WTC11 (cell line): ENCODE measurements around the gene TSPAN33. TPM values are rescaled to one million over a fixed set of nuclear protein-coding genes. Genes with fewer than 3 reads are reported as not detected.
A peak's percentile ranks its signal among the peaks of the same experiment; 100 is the strongest.

ENCODE experiments used
- CBFB ChIP-seq: sonication (generic); formaldehyde crosslinking; IDR thresholded peaks from 2 replicates; pipeline ENCODE4 v1.8.1; 2022; ENCODE audit warnings: mild to moderate bottlenecking, low read depth, missing genetic modification reagents
- EMX1 ChIP-seq: fragments of 250-450 bp; sonication (Bioruptor Pico); IDR thresholded peaks from 2 replicates; pipeline ENCODE4 v1.8.0; 2021; ENCODE audit warnings: mild to moderate bottlenecking
- ESRRA ChIP-seq: sonication (generic); formaldehyde crosslinking; IDR thresholded peaks from 2 replicates; pipeline ENCODE4 v1.8.1; 2022; ENCODE audit warnings: mild to moderate bottlenecking, missing genetic modification reagents, borderline replicate concordance
- GABPB1 ChIP-seq: sonication (generic); formaldehyde crosslinking; IDR thresholded peaks from 2 replicates; pipeline ENCODE4 v1.8.1; 2023; ENCODE audit warnings: mild to moderate bottlenecking, missing genetic modification reagents
- HMGA2 ChIP-seq: fragments of 250-450 bp; sonication (Bioruptor Pico); IDR thresholded peaks from 2 replicates; pipeline ENCODE4 v1.4.0; 2021; ENCODE audit warnings: mild to moderate bottlenecking, moderate library complexity
- IRF2 ChIP-seq: sonication (generic); formaldehyde crosslinking; IDR thresholded peaks from 2 replicates; pipeline ENCODE4 v1.8.0; 2022; ENCODE audit warnings: low read depth, missing genetic modification reagents, borderline replicate concordance
- KAT7 ChIP-seq: sonication (generic); formaldehyde crosslinking; IDR thresholded peaks from 2 replicates; pipeline ENCODE4 v1.8.1; 2023; ENCODE audit warnings: missing genetic modification reagents, mild to moderate bottlenecking, borderline replicate concordance
- MXD4 ChIP-seq: fragments of 250-450 bp; sonication (Bioruptor Pico); IDR thresholded peaks from 2 replicates; pipeline ENCODE4 v1.8.0; 2021; ENCODE audit warnings: mild to moderate bottlenecking, moderate library complexity, borderline replicate concordance
- MYBL2 ChIP-seq: sonication (generic); formaldehyde crosslinking; IDR thresholded peaks from 2 replicates; pipeline ENCODE4 v1.8.1; 2023; ENCODE audit warnings: mild to moderate bottlenecking, moderate library complexity, missing genetic modification reagents
- NR1H2 ChIP-seq: sonication (generic); formaldehyde crosslinking; IDR thresholded peaks from 2 replicates; pipeline ENCODE4 v1.9.0; 2021; ENCODE audit warnings: mild to moderate bottlenecking, moderate library complexity, missing genetic modification reagents
- NR2C2 ChIP-seq: sonication (generic); formaldehyde crosslinking; IDR thresholded peaks from 2 replicates; pipeline ENCODE4 v1.8.0; 2022; ENCODE audit warnings: mild to moderate bottlenecking, missing genetic modification reagents
- OVOL2 ChIP-seq: fragments of 250-450 bp; sonication (Bioruptor Pico); IDR thresholded peaks from 2 replicates; pipeline ENCODE4 v1.9.0; 2021; ENCODE audit warnings: mild to moderate bottlenecking, borderline replicate concordance
- SOX15 ChIP-seq: fragments of 250-450 bp; sonication (Bioruptor Pico); IDR thresholded peaks from 2 replicates; pipeline ENCODE4 v1.9.0; 2021; ENCODE audit warnings: mild to moderate bottlenecking
- TEAD4 ChIP-seq: sonication (generic); formaldehyde crosslinking; IDR thresholded peaks from 2 replicates; pipeline ENCODE4 v1.8.0; 2022; ENCODE audit warnings: mild to moderate bottlenecking, missing genetic modification reagents
- ZNF317 ChIP-seq: sonication (generic); formaldehyde crosslinking; IDR thresholded peaks from 2 replicates; pipeline ENCODE4 v1.8.1; 2023; ENCODE audit warnings: low read depth, mild to moderate bottlenecking, moderate library complexity, missing genetic modification reagents, borderline replicate concordance
- ZNF423 ChIP-seq: fragments of 250-450 bp; sonication (Bioruptor Pico); IDR thresholded peaks from 2 replicates; pipeline ENCODE4 v2.1.2; 2022; ENCODE audit warnings: mild to moderate bottlenecking, moderate library complexity
- total RNA-seq: library from RNA; stranded (reverse); gene quantifications from 3 replicates; pipeline ENCODE4 v1.2.3, GENCODE V29; 2021
- TF ChIP-seq, protein P1 (sequence below): sonication (generic); formaldehyde crosslinking; IDR thresholded peaks from 2 replicates; pipeline ENCODE4 v1.8.1; 2022; ENCODE audit warnings: mild to moderate bottlenecking, moderate library complexity, missing genetic modification reagents
- TF ChIP-seq, protein P2 (sequence below): sonication (generic); formaldehyde crosslinking; IDR thresholded peaks from 2 replicates; pipeline ENCODE4 v1.8.0; 2023; ENCODE audit warnings: missing genetic modification reagents
- TF ChIP-seq, protein P3 (sequence below): sonication (generic); formaldehyde crosslinking; IDR thresholded peaks from 2 replicates; pipeline ENCODE4 v1.8.1; 2023; ENCODE audit warnings: mild to moderate bottlenecking, missing genetic modification reagents, moderate library complexity
- TF ChIP-seq, protein P4 (sequence below): fragments of 250-450 bp; sonication (Bioruptor Pico); IDR thresholded peaks from 2 replicates; pipeline ENCODE4 v1.9.0; 2021; ENCODE audit warnings: mild to moderate bottlenecking
- TF ChIP-seq, protein P5 (sequence below): sonication (generic); formaldehyde crosslinking; IDR thresholded peaks from 2 replicates; pipeline ENCODE4 v1.8.1; 2022; ENCODE audit warnings: missing genetic modification reagents, borderline replicate concordance
- TF ChIP-seq, protein P6 (sequence below): sonication (generic); formaldehyde crosslinking; IDR thresholded peaks from 2 replicates; pipeline ENCODE4 v1.8.0; 2022; ENCODE audit warnings: mild to moderate bottlenecking, missing genetic modification reagents
- TF ChIP-seq, protein P7 (sequence below): sonication (generic); formaldehyde crosslinking; IDR thresholded peaks from 2 replicates; pipeline ENCODE4 v1.8.1; 2022; ENCODE audit warnings: low read depth, mild to moderate bottlenecking, moderate library complexity, missing genetic modification reagents, borderline replicate concordance
- TF ChIP-seq, protein P8 (sequence below): sonication (generic); formaldehyde crosslinking; IDR thresholded peaks from 2 replicates; pipeline ENCODE4 v1.8.1; 2023; ENCODE audit warnings: mild to moderate bottlenecking, missing genetic modification reagents, borderline replicate concordance
- TF ChIP-seq, protein P9 (sequence below): sonication (generic); formaldehyde crosslinking; IDR thresholded peaks from 2 replicates; pipeline ENCODE4 v1.8.1; 2023; ENCODE audit warnings: mild to moderate bottlenecking, moderate library complexity, missing genetic modification reagents

Gene TSPAN33
- total RNA-seq, 1 experiment from 2014 or later: 30.0 TPM

DNA sequence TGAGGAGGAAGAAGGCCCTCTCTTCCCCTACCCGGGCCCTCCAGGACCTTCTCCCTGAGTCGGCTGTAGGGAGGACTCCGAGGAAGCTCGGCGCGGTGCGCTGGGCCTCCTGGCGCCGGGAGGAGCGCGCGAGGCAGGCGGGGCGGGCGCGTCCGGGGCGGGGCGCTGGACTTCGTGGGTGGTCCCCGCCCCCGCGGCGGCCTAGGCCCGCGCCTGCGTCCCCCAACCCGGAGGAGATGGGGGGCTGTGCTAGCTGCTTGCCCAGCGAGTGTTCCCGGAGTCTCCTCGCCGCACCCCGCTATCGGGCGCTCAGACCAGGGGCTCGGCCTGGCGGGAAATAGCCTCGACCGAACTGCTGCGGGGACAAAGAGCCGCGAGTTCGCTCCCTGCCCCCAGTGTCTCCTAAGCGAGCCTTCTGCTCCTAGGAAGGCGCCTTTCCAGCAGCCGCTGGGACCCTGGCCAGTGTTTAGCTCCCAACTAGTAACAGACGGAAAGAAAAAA is 24.7 kb downstream of the TSPAN33 start (continued):
- TF ChIP-seq ESRRA (no peak), GABPB1 (CRISPR knock-in tag) (no peak), MYBL2 (CRISPR knock-in tag) (0 out of 2 replicates have a peak, but pooled peaks have one; percentile 12), IRF2 (CRISPR knock-in tag) (no peak), EMX1 (CRISPR knock-in tag) (0 out of 2 replicates have a peak, but pooled peaks have one; percentile 8), TEAD4 (CRISPR knock-in tag) (no peak), KAT7 (CRISPR knock-in tag) (no peak), NR1H2 (CRISPR knock-in tag) (no peak), ZNF423 (CRISPR knock-in tag) (peak; percentile 61; the same call in 1 of the 2 replicates), SOX15 (no peak), HMGA2 (CRISPR knock-in tag) (no peak), OVOL2 (CRISPR knock-in tag) (no peak), CBFB (CRISPR knock-in tag) (no peak), NR2C2 (CRISPR knock-in tag) (no peak), ZNF317 (CRISPR knock-in tag) (no peak), MXD4 (CRISPR knock-in tag) (no peak)
- TF ChIP-seq, protein P1, sequence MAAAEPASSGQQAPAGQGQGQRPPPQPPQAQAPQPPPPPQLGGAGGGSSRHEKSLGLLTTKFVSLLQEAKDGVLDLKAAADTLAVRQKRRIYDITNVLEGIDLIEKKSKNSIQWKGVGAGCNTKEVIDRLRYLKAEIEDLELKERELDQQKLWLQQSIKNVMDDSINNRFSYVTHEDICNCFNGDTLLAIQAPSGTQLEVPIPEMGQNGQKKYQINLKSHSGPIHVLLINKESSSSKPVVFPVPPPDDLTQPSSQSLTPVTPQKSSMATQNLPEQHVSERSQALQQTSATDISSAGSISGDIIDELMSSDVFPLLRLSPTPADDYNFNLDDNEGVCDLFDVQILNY (CRISPR knock-in tag): peak; percentile 89
- TF ChIP-seq, protein P2, sequence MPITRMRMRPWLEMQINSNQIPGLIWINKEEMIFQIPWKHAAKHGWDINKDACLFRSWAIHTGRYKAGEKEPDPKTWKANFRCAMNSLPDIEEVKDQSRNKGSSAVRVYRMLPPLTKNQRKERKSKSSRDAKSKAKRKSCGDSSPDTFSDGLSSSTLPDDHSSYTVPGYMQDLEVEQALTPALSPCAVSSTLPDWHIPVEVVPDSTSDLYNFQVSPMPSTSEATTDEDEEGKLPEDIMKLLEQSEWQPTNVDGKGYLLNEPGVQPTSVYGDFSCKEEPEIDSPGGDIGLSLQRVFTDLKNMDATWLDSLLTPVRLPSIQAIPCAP: no peak
- TF ChIP-seq, protein P3, sequence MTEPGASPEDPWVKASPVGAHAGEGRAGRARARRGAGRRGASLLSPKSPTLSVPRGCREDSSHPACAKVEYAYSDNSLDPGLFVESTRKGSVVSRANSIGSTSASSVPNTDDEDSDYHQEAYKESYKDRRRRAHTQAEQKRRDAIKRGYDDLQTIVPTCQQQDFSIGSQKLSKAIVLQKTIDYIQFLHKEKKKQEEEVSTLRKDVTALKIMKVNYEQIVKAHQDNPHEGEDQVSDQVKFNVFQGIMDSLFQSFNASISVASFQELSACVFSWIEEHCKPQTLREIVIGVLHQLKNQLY (CRISPR knock-in tag): no peak
- TF ChIP-seq, protein P4, sequence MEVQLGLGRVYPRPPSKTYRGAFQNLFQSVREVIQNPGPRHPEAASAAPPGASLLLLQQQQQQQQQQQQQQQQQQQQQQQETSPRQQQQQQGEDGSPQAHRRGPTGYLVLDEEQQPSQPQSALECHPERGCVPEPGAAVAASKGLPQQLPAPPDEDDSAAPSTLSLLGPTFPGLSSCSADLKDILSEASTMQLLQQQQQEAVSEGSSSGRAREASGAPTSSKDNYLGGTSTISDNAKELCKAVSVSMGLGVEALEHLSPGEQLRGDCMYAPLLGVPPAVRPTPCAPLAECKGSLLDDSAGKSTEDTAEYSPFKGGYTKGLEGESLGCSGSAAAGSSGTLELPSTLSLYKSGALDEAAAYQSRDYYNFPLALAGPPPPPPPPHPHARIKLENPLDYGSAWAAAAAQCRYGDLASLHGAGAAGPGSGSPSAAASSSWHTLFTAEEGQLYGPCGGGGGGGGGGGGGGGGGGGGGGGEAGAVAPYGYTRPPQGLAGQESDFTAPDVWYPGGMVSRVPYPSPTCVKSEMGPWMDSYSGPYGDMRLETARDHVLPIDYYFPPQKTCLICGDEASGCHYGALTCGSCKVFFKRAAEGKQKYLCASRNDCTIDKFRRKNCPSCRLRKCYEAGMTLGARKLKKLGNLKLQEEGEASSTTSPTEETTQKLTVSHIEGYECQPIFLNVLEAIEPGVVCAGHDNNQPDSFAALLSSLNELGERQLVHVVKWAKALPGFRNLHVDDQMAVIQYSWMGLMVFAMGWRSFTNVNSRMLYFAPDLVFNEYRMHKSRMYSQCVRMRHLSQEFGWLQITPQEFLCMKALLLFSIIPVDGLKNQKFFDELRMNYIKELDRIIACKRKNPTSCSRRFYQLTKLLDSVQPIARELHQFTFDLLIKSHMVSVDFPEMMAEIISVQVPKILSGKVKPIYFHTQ (CRISPR knock-in tag): no peak
- TF ChIP-seq, protein P5, sequence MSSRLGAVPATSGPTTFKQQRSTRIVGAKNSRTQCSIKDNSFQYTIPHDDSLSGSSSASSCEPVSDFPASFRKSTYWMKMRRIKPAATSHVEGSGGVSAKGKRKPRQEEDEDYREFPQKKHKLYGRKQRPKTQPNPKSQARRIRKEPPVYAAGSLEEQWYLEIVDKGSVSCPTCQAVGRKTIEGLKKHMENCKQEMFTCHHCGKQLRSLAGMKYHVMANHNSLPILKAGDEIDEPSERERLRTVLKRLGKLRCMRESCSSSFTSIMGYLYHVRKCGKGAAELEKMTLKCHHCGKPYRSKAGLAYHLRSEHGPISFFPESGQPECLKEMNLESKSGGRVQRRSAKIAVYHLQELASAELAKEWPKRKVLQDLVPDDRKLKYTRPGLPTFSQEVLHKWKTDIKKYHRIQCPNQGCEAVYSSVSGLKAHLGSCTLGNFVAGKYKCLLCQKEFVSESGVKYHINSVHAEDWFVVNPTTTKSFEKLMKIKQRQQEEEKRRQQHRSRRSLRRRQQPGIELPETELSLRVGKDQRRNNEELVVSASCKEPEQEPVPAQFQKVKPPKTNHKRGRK (CRISPR knock-in tag): no peak
- TF ChIP-seq, protein P6, sequence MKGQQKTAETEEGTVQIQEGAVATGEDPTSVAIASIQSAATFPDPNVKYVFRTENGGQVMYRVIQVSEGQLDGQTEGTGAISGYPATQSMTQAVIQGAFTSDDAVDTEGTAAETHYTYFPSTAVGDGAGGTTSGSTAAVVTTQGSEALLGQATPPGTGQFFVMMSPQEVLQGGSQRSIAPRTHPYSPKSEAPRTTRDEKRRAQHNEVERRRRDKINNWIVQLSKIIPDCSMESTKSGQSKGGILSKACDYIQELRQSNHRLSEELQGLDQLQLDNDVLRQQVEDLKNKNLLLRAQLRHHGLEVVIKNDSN: no peak
- TF ChIP-seq, protein P7, sequence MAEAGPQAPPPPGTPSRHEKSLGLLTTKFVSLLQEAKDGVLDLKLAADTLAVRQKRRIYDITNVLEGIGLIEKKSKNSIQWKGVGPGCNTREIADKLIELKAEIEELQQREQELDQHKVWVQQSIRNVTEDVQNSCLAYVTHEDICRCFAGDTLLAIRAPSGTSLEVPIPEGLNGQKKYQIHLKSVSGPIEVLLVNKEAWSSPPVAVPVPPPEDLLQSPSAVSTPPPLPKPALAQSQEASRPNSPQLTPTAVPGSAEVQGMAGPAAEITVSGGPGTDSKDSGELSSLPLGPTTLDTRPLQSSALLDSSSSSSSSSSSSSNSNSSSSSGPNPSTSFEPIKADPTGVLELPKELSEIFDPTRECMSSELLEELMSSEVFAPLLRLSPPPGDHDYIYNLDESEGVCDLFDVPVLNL (CRISPR knock-in tag): peak; percentile 70
- TF ChIP-seq, protein P8, sequence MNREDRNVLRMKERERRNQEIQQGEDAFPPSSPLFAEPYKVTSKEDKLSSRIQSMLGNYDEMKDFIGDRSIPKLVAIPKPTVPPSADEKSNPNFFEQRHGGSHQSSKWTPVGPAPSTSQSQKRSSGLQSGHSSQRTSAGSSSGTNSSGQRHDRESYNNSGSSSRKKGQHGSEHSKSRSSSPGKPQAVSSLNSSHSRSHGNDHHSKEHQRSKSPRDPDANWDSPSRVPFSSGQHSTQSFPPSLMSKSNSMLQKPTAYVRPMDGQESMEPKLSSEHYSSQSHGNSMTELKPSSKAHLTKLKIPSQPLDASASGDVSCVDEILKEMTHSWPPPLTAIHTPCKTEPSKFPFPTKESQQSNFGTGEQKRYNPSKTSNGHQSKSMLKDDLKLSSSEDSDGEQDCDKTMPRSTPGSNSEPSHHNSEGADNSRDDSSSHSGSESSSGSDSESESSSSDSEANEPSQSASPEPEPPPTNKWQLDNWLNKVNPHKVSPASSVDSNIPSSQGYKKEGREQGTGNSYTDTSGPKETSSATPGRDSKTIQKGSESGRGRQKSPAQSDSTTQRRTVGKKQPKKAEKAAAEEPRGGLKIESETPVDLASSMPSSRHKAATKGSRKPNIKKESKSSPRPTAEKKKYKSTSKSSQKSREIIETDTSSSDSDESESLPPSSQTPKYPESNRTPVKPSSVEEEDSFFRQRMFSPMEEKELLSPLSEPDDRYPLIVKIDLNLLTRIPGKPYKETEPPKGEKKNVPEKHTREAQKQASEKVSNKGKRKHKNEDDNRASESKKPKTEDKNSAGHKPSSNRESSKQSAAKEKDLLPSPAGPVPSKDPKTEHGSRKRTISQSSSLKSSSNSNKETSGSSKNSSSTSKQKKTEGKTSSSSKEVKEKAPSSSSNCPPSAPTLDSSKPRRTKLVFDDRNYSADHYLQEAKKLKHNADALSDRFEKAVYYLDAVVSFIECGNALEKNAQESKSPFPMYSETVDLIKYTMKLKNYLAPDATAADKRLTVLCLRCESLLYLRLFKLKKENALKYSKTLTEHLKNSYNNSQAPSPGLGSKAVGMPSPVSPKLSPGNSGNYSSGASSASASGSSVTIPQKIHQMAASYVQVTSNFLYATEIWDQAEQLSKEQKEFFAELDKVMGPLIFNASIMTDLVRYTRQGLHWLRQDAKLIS (CRISPR knock-in tag): no peak
- TF ChIP-seq, protein P9, sequence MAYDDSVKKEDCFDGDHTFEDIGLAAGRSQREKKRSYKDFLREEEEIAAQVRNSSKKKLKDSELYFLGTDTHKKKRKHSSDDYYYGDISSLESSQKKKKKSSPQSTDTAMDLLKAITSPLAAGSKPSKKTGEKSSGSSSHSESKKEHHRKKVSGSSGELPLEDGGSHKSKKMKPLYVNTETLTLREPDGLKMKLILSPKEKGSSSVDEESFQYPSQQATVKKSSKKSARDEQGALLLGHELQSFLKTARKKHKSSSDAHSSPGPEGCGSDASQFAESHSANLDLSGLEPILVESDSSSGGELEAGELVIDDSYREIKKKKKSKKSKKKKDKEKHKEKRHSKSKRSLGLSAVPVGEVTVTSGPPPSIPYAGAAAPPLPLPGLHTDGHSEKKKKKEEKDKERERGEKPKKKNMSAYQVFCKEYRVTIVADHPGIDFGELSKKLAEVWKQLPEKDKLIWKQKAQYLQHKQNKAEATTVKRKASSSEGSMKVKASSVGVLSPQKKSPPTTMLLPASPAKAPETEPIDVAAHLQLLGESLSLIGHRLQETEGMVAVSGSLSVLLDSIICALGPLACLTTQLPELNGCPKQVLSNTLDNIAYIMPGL (CRISPR knock-in tag): peak; percentile 33; the same call in 1 of the 2 replicates
